Transverse colon (tissue), 4 donors: ENCODE results near the gene NOTCH3. TPM values are rescaled to one million over a fixed set of nuclear protein-coding genes. Genes with fewer than 3 reads are reported as not detected.
A peak's percentile ranks its signal among the peaks of the same experiment; 100 is the strongest.

Source experiments
- DNase-seq: peaks from one replicate; pipeline ENCODE4 v3.0.0-alpha.2; 2019
- H3K27ac ChIP-seq, 4 donors: fragments of 200-600 bp; sonication (generic); 2 replicates each; pipeline ENCODE4 v1.5.1; 2016 to 2018; ENCODE audit warnings: inconsistent platforms in 4 of 4
- H3K27me3 ChIP-seq: fragments of 200-600 bp; sonication (generic); 2 replicates; pipeline ENCODE4 v1.5.1; 2017; ENCODE audit warnings: inconsistent platforms
- H3K36me3 ChIP-seq, 4 donors: fragments of 200-600 bp; sonication (generic); 2 replicates each; pipeline ENCODE4 v1.5.1; 2017 to 2019; ENCODE audit warnings: inconsistent platforms in 4 of 4
- H3K4me1 ChIP-seq, 4 donors: fragments of 200-600 bp; sonication (generic); 2 replicates each; pipeline ENCODE4 v1.5.1; 2017 to 2020; ENCODE audit warnings: inconsistent platforms in 4 of 4
- H3K4me3 ChIP-seq, 4 donors: fragments of 200-600 bp; sonication (generic); 1 replicate in 1 of 4; 2 replicates in 3 of 4; pipeline versions ENCODE4 v1.5.1 to v1.6.1; 2017 to 2019; ENCODE audit warnings: inconsistent platforms in 4 of 4
- H3K9me3 ChIP-seq, 2 donors: fragments of 200-600 bp; sonication (generic); 2 replicates each; pipeline ENCODE4 v1.5.1; 2017 to 2019; ENCODE audit warnings: inconsistent platforms in 2 of 2
- EP300 ChIP-seq: sonication (generic); formaldehyde crosslinking; IDR thresholded peaks from one replicate; pipeline ENCODE4 v1.6.1; 2017; ENCODE audit warnings: antibody characterized with exemption, low read depth
- POLR2A ChIP-seq: fragments of 450-650 bp; IDR thresholded peaks from one replicate; pipeline ENCODE4 v1.6.1; 2016; ENCODE audit warnings: antibody characterized with exemption, mild to moderate bottlenecking, moderate library complexity
- POLR2AphosphoS5 ChIP-seq, 3 donors: sonication (generic); formaldehyde crosslinking; IDR thresholded peaks; one replicate each; pipeline ENCODE4 v1.6.1; 2016; ENCODE audit warnings: antibody characterized with exemption in 3 of 3
- WGBS, 2 donors: methylation state at CpG; one replicate each; pipeline ENCODE4 v1.1.5; 2018; ENCODE audit warnings: low coverage in 1 of 2; 5-methylcytosine and 5-hydroxymethylcytosine counted together
- in situ Hi-C, 4 donors: fragments of 200-750 bp; cut with MboI; loops; one replicate each; pipeline versions ENCODE4 v1.15.0 to v1.15.1; 2017; ENCODE audit warnings: low sequenced_read_pairs in 3 of 4, low pct_ligation_motif_present in 1 of 4, low pct_unique_long_range_greater_than_20kb in 1 of 4
- intact Hi-C: fragments of 100-400 bp; cut with DNase I; formaldehyde crosslinking; loops from one replicate; pipeline ENCODE4 v1.15.1; 2023; ENCODE audit warnings: low total_unique reads
- total RNA-seq, 4 donors: library from RNA; depleted of rRNA; stranded (reverse); fragments of >200 nt; gene quantifications; one replicate each; pipeline ENCODE4 v1.1.0, GENCODE V29; 2016
- TF ChIP-seq, protein P1 (sequence below), 5 experiments: fragments of 200-600 bp in 3 of 5; fragments of 450-650 bp in 2 of 5; sonication (generic) in 3 of 5; IDR thresholded peaks; 1 replicate in 2 of 5; 2 replicates in 3 of 5; pipeline ENCODE4 v1.5.1; 2016 to 2017; ENCODE audit warnings: antibody characterized with exemption in 5 of 5, inconsistent platforms in 3 of 5, mild to moderate bottlenecking in 2 of 5, moderate library complexity in 1 of 5

NOTCH3 gene
- total RNA-seq, 4 donors from 2014 or later: 2.2 to 16.3 (median 4.7) TPM

DNA sequence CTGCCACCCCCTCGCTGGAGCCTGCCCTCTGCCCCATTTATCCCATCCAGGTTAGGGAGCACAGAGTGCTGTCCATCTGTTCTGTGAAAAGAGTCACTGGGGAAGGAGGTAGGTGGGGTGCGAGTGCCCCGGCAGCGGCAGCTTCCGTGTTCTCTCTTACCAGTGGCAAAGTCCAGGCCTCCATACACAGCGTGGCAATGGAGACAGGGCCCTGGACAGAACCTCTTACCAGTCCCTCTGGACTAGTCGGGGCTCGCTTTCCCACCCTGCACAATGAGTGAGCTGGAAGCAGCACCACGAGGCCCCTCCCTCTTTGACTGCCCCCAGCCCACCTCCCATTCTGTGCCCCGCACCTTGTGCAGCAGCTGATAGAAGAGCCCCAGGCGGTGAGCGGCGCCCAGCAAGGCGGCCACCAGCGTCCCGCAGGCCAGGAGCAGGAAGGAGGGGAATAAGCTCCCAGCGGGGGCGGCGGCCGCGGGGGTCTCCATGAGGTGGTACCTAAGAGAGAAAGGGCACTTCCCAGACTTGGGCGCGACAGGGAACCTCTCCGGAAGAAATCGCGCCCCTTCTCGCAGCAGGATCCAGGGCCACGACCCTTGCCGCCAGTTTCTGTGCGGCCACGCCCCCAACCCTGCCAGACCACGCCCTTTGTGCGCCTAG is 76.1 kb downstream of the NOTCH3 start:
- in situ Hi-C loops (no loop called here), intact Hi-C loops (no loop called here)
- Histone ChIP-seq H3K4me3 (peak overlapping the region; percentile 57 to 81 (median 68)), H3K27me3 (no peaks in the 10 kb centered on the region), H3K9me3 (no peaks in the 10 kb centered on the region), H3K4me1 (peaks cover 12 to 31% (median 19%) of the 10 kb centered on the region in 4 donors), H3K27ac (peak overlapping the region; percentile 91 to 96 (median 92)), H3K36me3 (peaks cover 0 to 27% (median 10%) of the 10 kb centered on the region in 4 donors)
- WGBS, 2 donors: 1% methylated on average over 30 of the region's 33 CpGs; no CpG with 5 or more reads in 1 of the 2 donors
- TF ChIP-seq, protein P1, sequence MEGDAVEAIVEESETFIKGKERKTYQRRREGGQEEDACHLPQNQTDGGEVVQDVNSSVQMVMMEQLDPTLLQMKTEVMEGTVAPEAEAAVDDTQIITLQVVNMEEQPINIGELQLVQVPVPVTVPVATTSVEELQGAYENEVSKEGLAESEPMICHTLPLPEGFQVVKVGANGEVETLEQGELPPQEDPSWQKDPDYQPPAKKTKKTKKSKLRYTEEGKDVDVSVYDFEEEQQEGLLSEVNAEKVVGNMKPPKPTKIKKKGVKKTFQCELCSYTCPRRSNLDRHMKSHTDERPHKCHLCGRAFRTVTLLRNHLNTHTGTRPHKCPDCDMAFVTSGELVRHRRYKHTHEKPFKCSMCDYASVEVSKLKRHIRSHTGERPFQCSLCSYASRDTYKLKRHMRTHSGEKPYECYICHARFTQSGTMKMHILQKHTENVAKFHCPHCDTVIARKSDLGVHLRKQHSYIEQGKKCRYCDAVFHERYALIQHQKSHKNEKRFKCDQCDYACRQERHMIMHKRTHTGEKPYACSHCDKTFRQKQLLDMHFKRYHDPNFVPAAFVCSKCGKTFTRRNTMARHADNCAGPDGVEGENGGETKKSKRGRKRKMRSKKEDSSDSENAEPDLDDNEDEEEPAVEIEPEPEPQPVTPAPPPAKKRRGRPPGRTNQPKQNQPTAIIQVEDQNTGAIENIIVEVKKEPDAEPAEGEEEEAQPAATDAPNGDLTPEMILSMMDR (IDR thresholded peaks at IDR 0.05): no peak
- TF ChIP-seq EP300: no peak
- TF ChIP-seq POLR2AphosphoS5 (IDR thresholded peaks at IDR 0.05): peak in 2 of 3 donors; percentile 22 to 26
- peak; percentile 20 for TF ChIP-seq POLR2A
- DNase-seq: peak; percentile 76

GRCh38 chr19:15123900-15124299 is 76.9 kb downstream of the NOTCH3 start:
- no peaks in the 10 kb centered on the region for H3K27me3 ChIP-seq
- peaks cover 12 to 30% (median 19%) of the 10 kb centered on the region in 4 donors for H3K4me1 ChIP-seq
- intact Hi-C loops (no loop called here), in situ Hi-C loops (no loop called here)
- no peaks in the 10 kb centered on the region for H3K9me3 ChIP-seq
- peak overlapping the region in 3 of 4 donors; percentile 57 to 69 (median 68) for H3K4me3 ChIP-seq
- H3K27ac ChIP-seq: peak overlapping the region; percentile 91 to 96 (median 92)
- WGBS, 2 donors: 46% methylated on average over 5 of the region's 5 CpGs; no CpG with 5 or more reads in 1 of the 2 donors
- peaks cover 0 to 34% (median 14%) of the 10 kb centered on the region in 4 donors for H3K36me3 ChIP-seq
- DNase-seq: peak; percentile 66
- TF ChIP-seq, protein P1 (IDR thresholded peaks at IDR 0.05): no peak
- TF ChIP-seq POLR2A: no peak
- TF ChIP-seq POLR2AphosphoS5 (IDR thresholded peaks at IDR 0.05): peak; percentile 70 to 83 (median 81)
- peak; percentile 70 for TF ChIP-seq EP300

DNA sequence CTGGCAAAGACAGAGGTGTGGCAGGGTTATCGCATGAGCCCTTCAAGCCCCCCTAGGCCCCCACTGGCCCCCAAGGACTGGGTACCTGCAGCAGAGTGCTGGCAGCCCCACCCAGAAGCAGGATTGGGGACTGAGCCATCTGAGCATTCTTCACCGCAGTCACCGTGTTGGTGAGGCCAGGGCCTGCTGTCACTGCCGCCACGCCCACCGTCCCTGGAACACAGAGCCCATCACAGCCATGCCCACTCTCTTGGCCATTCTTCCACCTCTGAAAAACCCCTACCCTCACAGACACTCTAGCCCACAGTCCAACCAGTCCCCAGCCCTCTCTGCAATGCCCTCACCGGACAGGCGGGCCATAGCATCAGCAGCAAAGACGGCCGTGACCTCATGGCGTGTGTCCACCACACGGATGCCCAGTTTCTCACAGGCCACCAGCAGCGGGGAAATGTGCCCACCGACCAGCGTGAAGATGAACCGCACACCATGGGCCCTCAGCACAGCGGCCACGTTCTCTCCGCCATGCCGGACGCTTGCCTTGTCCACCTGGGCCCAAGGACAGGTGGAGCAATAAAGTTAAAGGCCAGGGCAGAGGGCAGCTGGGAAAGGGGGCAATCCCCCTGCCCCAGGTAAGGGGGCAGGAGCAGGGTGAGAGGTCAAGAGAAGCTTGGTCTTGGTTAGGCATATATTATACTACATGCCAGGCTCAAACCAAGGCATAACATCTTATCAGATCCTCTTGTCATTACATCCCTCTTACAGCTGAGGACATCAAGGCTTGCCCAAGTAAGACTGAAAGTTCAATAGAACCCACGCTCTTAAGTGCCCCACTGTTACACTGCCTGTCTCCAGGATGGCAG is 77.5 kb downstream of the NOTCH3 start:
- Histone ChIP-seq H3K4me1 (peaks cover 12 to 23% (median 19%) of the 10 kb centered on the region in 4 donors), H3K4me3 (no peak overlapping the region), H3K27ac (peak overlapping the region; percentile 91 to 96 (median 92)), H3K36me3 (peaks cover 0 to 37% (median 17%) of the 10 kb centered on the region in 4 donors), H3K27me3 (no peaks in the 10 kb centered on the region), H3K9me3 (no peaks in the 10 kb centered on the region)
- in situ Hi-C loops: no loop called here
- TF ChIP-seq POLR2A (no peak), POLR2AphosphoS5 (IDR thresholded peaks at IDR 0.05) (no peak), EP300 (no peak)
- TF ChIP-seq, protein P1 (IDR thresholded peaks at IDR 0.05): no peak
- 94 to 100% methylated on average over 1 to 22 of the region's 22 CpGs for WGBS, 2 donors
- intact Hi-C loops: no loop called here
- DNase-seq: no peak
